IMR-90 (cell line): Measurements from ENCODE around the gene CASK. TPM values are rescaled to one million over a fixed set of nuclear protein-coding genes. Genes with fewer than 3 reads are reported as not detected.
A peak's percentile ranks its signal among the peaks of the same experiment; 100 is the strongest.

Source experiments
- ATAC-seq: fragments of 200-7000 bp; cut with Tn5 transposase; 2 replicates; pipeline ENCODE4 v1.9.1; 2020; ENCODE audit warnings: low read depth, mild to moderate bottlenecking, moderate library complexity
- BruUV-seq: library from RNA; stranded (reverse); fragments of 400-500 nt; replicated peaks from 2 replicates; lab custom pipeline; 2021; lab: Mats Ljungman, UMichigan
- CTCF ChIA-PET: fragments of 300-600 bp; formaldehyde crosslinking; extraction: SDS; loops from one replicate; lab custom pipeline; 2021; ENCODE audit warnings: antibody characterized with exemption; lab: Yijun Ruan, JAX
- POLR2A ChIA-PET: fragments of 300-600 bp; sonication (Branson Sonifier 250); formaldehyde crosslinking; loops from one replicate; lab custom pipeline; 2022; ENCODE audit warnings: antibody characterized with exemption; ENCODE audit not compliant: unreplicated experiment; lab: Charles Lee
- DNase-seq: peaks from one replicate; pipeline ENCODE4 v3.0.0; 2013
- H2AFZ ChIP-seq: replicated peaks from 2 replicates; pipeline ENCODE3; 2013; ENCODE audit warnings: low read length, mild to moderate bottlenecking; ENCODE audit not compliant: poor library complexity
- H2AK5ac ChIP-seq: 2 replicates; pipeline ENCODE4 v1.6.1; 2013; ENCODE audit warnings: low read depth, low read length, inconsistent platforms
- H2AK9ac ChIP-seq: replicated peaks from 2 replicates; pipeline ENCODE3; 2013; ENCODE audit warnings: mild to moderate bottlenecking, low read depth, low read length, moderate library complexity; ENCODE audit not compliant: poor library complexity
- H2BK120ac ChIP-seq: 2 replicates; pipeline ENCODE4 v1.6.1; 2013; ENCODE audit warnings: low read depth, low read length, inconsistent platforms
- H2BK15ac ChIP-seq: 3 replicates; pipeline ENCODE4 v1.6.1; 2013; ENCODE audit warnings: low read depth, low read length, inconsistent platforms
- H2BK20ac ChIP-seq: 2 replicates; pipeline ENCODE4 v1.6.1; 2013; ENCODE audit warnings: low read depth, mild to moderate bottlenecking, inconsistent platforms, low read length, moderate library complexity
- H2BK5ac ChIP-seq: 2 replicates; pipeline ENCODE4 v1.6.1; 2013; ENCODE audit warnings: mild to moderate bottlenecking, low read depth, low read length, inconsistent platforms; ENCODE audit not compliant: poor library complexity, severe bottlenecking
- H3K14ac ChIP-seq: replicated peaks from 2 replicates; pipeline ENCODE4 v1.6.1; 2013; ENCODE audit warnings: low read depth, low read length, inconsistent platforms
- H3K18ac ChIP-seq: 2 replicates; pipeline ENCODE4 v1.6.1; 2013; ENCODE audit warnings: low read depth, low read length, control low read depth
- H3K23ac ChIP-seq: 2 replicates; pipeline ENCODE4 v1.6.1; 2013; ENCODE audit warnings: low read depth, low read length, inconsistent platforms
- H3K27ac ChIP-seq: 2 replicates; pipeline ENCODE4 v1.5.1; 2013; ENCODE audit warnings: mild to moderate bottlenecking, control low read depth, low read length; ENCODE audit not compliant: insufficient read depth
- H3K27me3 ChIP-seq: 2 replicates; pipeline ENCODE4 v1.6.1; 2013; ENCODE audit warnings: low read length; ENCODE audit not compliant: control insufficient read depth, insufficient read depth
- H3K36me3 ChIP-seq: 2 replicates; pipeline ENCODE4 v1.6.1; 2013; ENCODE audit warnings: low read length, mixed read lengths; ENCODE audit not compliant: control insufficient read depth, insufficient read depth
- H3K4ac ChIP-seq: 2 replicates; pipeline ENCODE4 v1.6.1; 2013; ENCODE audit warnings: low read depth, low read length, inconsistent platforms
- H3K4me1 ChIP-seq: 2 replicates; pipeline ENCODE4 v1.6.1; 2013; ENCODE audit warnings: low read length, mixed read lengths; ENCODE audit not compliant: control insufficient read depth, insufficient read depth
- H3K4me2 ChIP-seq: 2 replicates; pipeline ENCODE4 v1.6.1; 2013; ENCODE audit warnings: low read depth, mild to moderate bottlenecking, control low read depth, low read length, moderate library complexity
- H3K4me3 ChIP-seq: 2 replicates; pipeline ENCODE4 v1.5.1; 2013; ENCODE audit warnings: low read depth, mild to moderate bottlenecking, control low read depth, low read length, moderate library complexity; ENCODE audit not compliant: insufficient read depth
- H3K56ac ChIP-seq: 2 replicates; pipeline ENCODE4 v1.6.1; 2013; ENCODE audit warnings: low read length, inconsistent platforms; ENCODE audit not compliant: insufficient read depth; ENCODE audit errors: extremely low read depth
- H3K79me1 ChIP-seq, 2 experiments: 2 replicates each; pipeline ENCODE4 v1.6.1; 2013; ENCODE audit warnings: low read length in 2 of 2, inconsistent platforms in 1 of 2, low read depth in 1 of 2
- H3K9ac ChIP-seq: 2 replicates; pipeline ENCODE4 v1.6.1; 2013; ENCODE audit warnings: low read depth, low read length, control low read depth
- H3K9me1 ChIP-seq: 2 replicates; pipeline ENCODE4 v1.6.1; 2013; ENCODE audit warnings: low read length, inconsistent platforms; ENCODE audit not compliant: insufficient read depth
- H3K9me3 ChIP-seq: 2 replicates; pipeline ENCODE4 v1.6.1; 2013; ENCODE audit warnings: low read length; ENCODE audit not compliant: control insufficient read depth, insufficient read depth
- H4K20me1 ChIP-seq: 2 replicates; pipeline ENCODE4 v1.6.1; 2013; ENCODE audit warnings: low read length, inconsistent platforms; ENCODE audit not compliant: insufficient read depth
- H4K5ac ChIP-seq: 2 replicates; pipeline ENCODE4 v1.6.1; 2013; ENCODE audit warnings: mild to moderate bottlenecking, low read depth, low read length, control low read depth
- H4K8ac ChIP-seq, 2 experiments: 2 replicates each; pipeline ENCODE4 v1.6.1; 2013; ENCODE audit warnings: low read depth in 2 of 2, low read length in 2 of 2, control low read depth in 1 of 2, inconsistent platforms in 1 of 2
- H4K91ac ChIP-seq: 2 replicates; pipeline ENCODE4 v1.6.1; 2013; ENCODE audit warnings: low read depth, low read length, inconsistent platforms; ENCODE audit not compliant: insufficient read depth
- BHLHE40 ChIP-seq: fragments of 150-350 bp; IDR thresholded peaks from 2 replicates; pipeline ENCODE4 v1.6.1; 2016; ENCODE audit warnings: mild to moderate bottlenecking, low read depth, low read length
- CEBPB ChIP-seq: IDR thresholded peaks from 2 replicates; pipeline ENCODE4 v1.6.1; 2012; ENCODE audit warnings: low read depth, low read length, improper control_type of control experiment
- CHD1 ChIP-seq: IDR thresholded peaks from 2 replicates; pipeline ENCODE4 v1.6.1; 2012; ENCODE audit warnings: low read depth, low read length, improper control_type of control experiment
- CTCF ChIP-seq: conservative IDR thresholded peaks from 2 replicates; pipeline ENCODE4 v1.5.1; 2012; ENCODE audit warnings: mild to moderate bottlenecking, low read depth, low read length, improper control_type of control experiment
- ELK1 ChIP-seq: fragments of 150-350 bp; IDR thresholded peaks from 2 replicates; pipeline ENCODE4 v1.6.1; 2016; ENCODE audit warnings: low read depth, mild to moderate bottlenecking, low read length, moderate library complexity, borderline replicate concordance
- FOS ChIP-seq: fragments of 150-350 bp; IDR thresholded peaks from 2 replicates; pipeline ENCODE4 v1.6.1; 2016; ENCODE audit warnings: low read depth, low read length
- MAFK ChIP-seq: IDR thresholded peaks from 2 replicates; pipeline ENCODE4 v1.6.1; 2012; ENCODE audit warnings: low read depth, low read length, improper control_type of control experiment
- MXI1 ChIP-seq: IDR thresholded peaks from 2 replicates; pipeline ENCODE4 v1.6.1; 2012; ENCODE audit warnings: low read depth, mild to moderate bottlenecking, low read length, moderate library complexity, borderline replicate concordance
- POLR2A ChIP-seq: IDR thresholded peaks from 2 replicates; pipeline ENCODE4 v1.6.1; 2012; ENCODE audit warnings: mild to moderate bottlenecking, low read depth, low read length
- RCOR1 ChIP-seq: IDR thresholded peaks from 2 replicates; pipeline ENCODE4 v1.6.1; 2012; ENCODE audit warnings: mild to moderate bottlenecking, low read length, improper control_type of control experiment; ENCODE audit not compliant: insufficient replicate concordance
- RFX5 ChIP-seq: IDR thresholded peaks from 2 replicates; pipeline ENCODE4 v1.8.0; 2012; ENCODE audit warnings: low read depth, mild to moderate bottlenecking, low read length, moderate library complexity
- SMC3 ChIP-seq: fragments of 150-350 bp; IDR thresholded peaks from 2 replicates; pipeline ENCODE4 v1.6.1; 2016; ENCODE audit warnings: low read depth, mild to moderate bottlenecking, antibody characterized with exemption, low read length, moderate library complexity
- USF2 ChIP-seq: fragments of 150-350 bp; IDR thresholded peaks from 2 replicates; pipeline ENCODE4 v1.6.1; 2017; ENCODE audit warnings: mild to moderate bottlenecking, antibody characterized with exemption, low read length, low read depth
- WGBS, 2 experiments: methylation state at CpG; one replicate each; pipeline versions ENCODE4 v1.1.5 to v1.1.7; 2013; ENCODE audit warnings: missing lambda C conversion rate in 2 of 2; ENCODE audit not compliant: insufficient read length in 1 of 2; ENCODE audit errors: extremely low coverage in 2 of 2; 5-methylcytosine and 5-hydroxymethylcytosine counted together
- dilution Hi-C: fragments of 300-500 bp; cut with HindIII; formaldehyde crosslinking; loops from one replicate; pipeline ENCODE4 v1.14.3; 2018; ENCODE audit warnings: low sequenced_read_pairs; ENCODE audit not compliant: unreplicated experiment
- in situ Hi-C: fragments of 300-500 bp; cut with MboI; formaldehyde crosslinking; loops from 3 replicates; pipeline ENCODE4 v1.14.3; 2019; ENCODE audit warnings: low sequenced_read_pairs, inconsistent platforms, mixed read lengths
- intact Hi-C: fragments of 100-400 bp; cut with micrococcal nuclease; formaldehyde crosslinking; loops from 2 replicates; pipeline ENCODE4 v1.10.0; 2022
- polyA plus RNA-seq, 3 experiments: library from polyadenylated mRNA; depleted of rRNA; stranded (reverse); fragments of >200 nt; gene quantifications; 2 replicates each; pipeline ENCODE4 v1.2.3, GENCODE V29; 2012; ENCODE audit warnings: low replicate concordance in 1 of 3
- total RNA-seq: library from RNA; depleted of rRNA; stranded (reverse); fragments of >200 nt; gene quantifications from 2 replicates; pipeline ENCODE4 v1.2.3, GENCODE V29; 2012

Gene CASK
- total and polyA plus RNA-seq, 2 of the 4 experiments (the other 2 are of a cell fraction) = 9.4 to 17.7 TPM

GRCh38 chrX:41490446-41490845 is 432.9 kb downstream of the CASK start:
- Histone ChIP-seq H3K18ac (no peak overlapping the region), H2AK9ac (no peak overlapping the region), H3K4me2 (no peak overlapping the region), H3K14ac (no peak overlapping the region), H3K9me1 (0 out of 2 replicates have a peak, but pooled peaks cover 3% of the 10 kb centered on the region), H3K23ac (no peak overlapping the region), H3K9ac (no peak overlapping the region), H2BK20ac (no peak overlapping the region), H2AFZ (no peak overlapping the region), H3K56ac (no peak overlapping the region), H2BK120ac (no peak overlapping the region), H4K8ac (no peak overlapping the region), H3K9me3 (no peaks in the 10 kb centered on the region), H3K4me3 (no peak overlapping the region), H4K5ac (no peak overlapping the region), H3K27me3 (no peaks in the 10 kb centered on the region; the same call in 1 of the 2 replicates), H3K79me1 (no peaks in the 10 kb centered on the region), H2BK5ac (peak overlapping the region; percentile 42), H4K91ac (no peak overlapping the region), H2AK5ac (no peak overlapping the region), H3K4me1 (peaks cover 3% of the 10 kb centered on the region; the same call in 1 of the 2 replicates), H4K20me1 (no peaks in the 10 kb centered on the region), H3K27ac (no peak overlapping the region), H2BK15ac (no peak overlapping the region), H3K4ac (no peak overlapping the region), H3K36me3 (no peaks in the 10 kb centered on the region)
- no CpG with 5 or more reads among the region's 3 CpGs for WGBS, 2 experiments
- BruUV-seq = no TSS peak
- intact Hi-C loops (no loop called here), dilution Hi-C loops (no loop called here), in situ Hi-C loops (no loop called here)
- ATAC-seq (peak; percentile 49), DNase-seq (peak; percentile 80)
- ChIA-PET CTCF (no interaction called here), POLR2A (no interaction called here)
- TF ChIP-seq RCOR1 (no peak), ELK1 (no peak), USF2 (no peak), MXI1 (no peak), BHLHE40 (no peak), RFX5 (no peak), FOS (no peak), CEBPB (no peak), POLR2A (no peak), MAFK (no peak), CTCF (no peak), SMC3 (no peak), CHD1 (no peak)
